Mesenchymal stem cell (in vitro differentiated cells and primary cell): ENCODE data around the gene SLC5A10.

ENCODE experiments used
- DNase-seq: peaks from one replicate; pipeline ENCODE4 v3.0.0-alpha.2; 2013
- H2AFZ ChIP-seq: one replicate; pipeline ENCODE4 v1.6.1; 2013; ENCODE audit warnings: low read depth, mild to moderate bottlenecking, control low read depth, inconsistent platforms, low read length, moderate library complexity
- H2AK5ac ChIP-seq: 2 replicates; pipeline ENCODE4 v1.6.1; 2013; ENCODE audit warnings: low read length, moderate library complexity, mild to moderate bottlenecking, inconsistent platforms; ENCODE audit not compliant: severe bottlenecking
- H2BK120ac ChIP-seq: one replicate; pipeline ENCODE4 v1.6.1; 2013; ENCODE audit warnings: low read depth, mild to moderate bottlenecking, inconsistent platforms, low read length, moderate library complexity
- H2BK12ac ChIP-seq, 2 experiments: one replicate each; pipeline ENCODE4 v1.6.1; 2013; ENCODE audit warnings: inconsistent platforms in 2 of 2, low read length in 2 of 2, mild to moderate bottlenecking in 2 of 2, moderate library complexity in 2 of 2, control low read depth in 1 of 2
- H2BK15ac ChIP-seq: one replicate; pipeline ENCODE4 v1.6.1; 2013; ENCODE audit warnings: mild to moderate bottlenecking, low read depth, inconsistent platforms; ENCODE audit not compliant: poor library complexity, severe bottlenecking
- H2BK5ac ChIP-seq: 2 replicates; pipeline ENCODE4 v1.6.1; 2013; ENCODE audit warnings: low read depth, mild to moderate bottlenecking, low read length, control low read depth, inconsistent platforms; ENCODE audit not compliant: poor library complexity, severe bottlenecking
- H3K14ac ChIP-seq, 2 experiments: one replicate each; pipeline ENCODE4 v1.6.1; 2013; ENCODE audit warnings: inconsistent platforms in 2 of 2, low read length in 2 of 2, control low read depth in 1 of 2, mild to moderate bottlenecking in 1 of 2, moderate library complexity in 1 of 2
- H3K18ac ChIP-seq, 2 experiments: one replicate each; pipeline ENCODE4 v1.6.1; 2013; ENCODE audit warnings: inconsistent platforms in 2 of 2, low read length in 2 of 2, control low read depth in 1 of 2, low read depth in 1 of 2, mild to moderate bottlenecking in 1 of 2
- H3K23ac ChIP-seq, 2 experiments: one replicate each; pipeline ENCODE4 v1.6.1; 2013; ENCODE audit warnings: inconsistent platforms in 2 of 2, low read length in 2 of 2, mild to moderate bottlenecking in 2 of 2, moderate library complexity in 2 of 2, control low read depth in 1 of 2
- H3K27ac ChIP-seq: 2 replicates; pipeline ENCODE4 v1.5.1; 2013; ENCODE audit warnings: mild to moderate bottlenecking, moderate library complexity, low read length, control low read depth, inconsistent platforms; ENCODE audit not compliant: poor library complexity, severe bottlenecking
- H3K27me3 ChIP-seq, 2 experiments: 2 replicates each; pipeline versions ENCODE4 v1.6.1 to v1.7.0; 2013; ENCODE audit warnings: low read length in 2 of 2, mild to moderate bottlenecking in 2 of 2, moderate library complexity in 2 of 2, control low read depth in 1 of 2, inconsistent platforms in 1 of 2; ENCODE audit not compliant: control insufficient read depth in 1 of 2, insufficient read depth in 1 of 2
- H3K36me3 ChIP-seq, 2 experiments: 2 replicates each; pipeline versions ENCODE4 v1.6.1 to v1.7.0; 2013; ENCODE audit warnings: low read length in 2 of 2, control low read depth in 1 of 2, inconsistent platforms in 1 of 2, low read depth in 1 of 2, mild to moderate bottlenecking in 1 of 2; ENCODE audit not compliant: insufficient read depth in 2 of 2, control insufficient read depth in 1 of 2
- H3K4ac ChIP-seq, 2 experiments: one replicate each; pipeline ENCODE4 v1.6.1; 2013; ENCODE audit warnings: inconsistent platforms in 2 of 2, low read length in 2 of 2, mild to moderate bottlenecking in 2 of 2, moderate library complexity in 2 of 2, control low read depth in 1 of 2, low read depth in 1 of 2
- H3K4me1 ChIP-seq: 2 replicates; pipeline ENCODE4 v1.6.1; 2013; ENCODE audit warnings: low read depth, low read length, control low read depth; ENCODE audit not compliant: control insufficient read depth, insufficient read depth
- H3K4me2 ChIP-seq: 2 replicates; pipeline ENCODE4 v1.6.1; 2013; ENCODE audit warnings: low read length, mild to moderate bottlenecking, inconsistent platforms; ENCODE audit not compliant: poor library complexity, severe bottlenecking
- H3K4me3 ChIP-seq, 2 experiments: 2 replicates each; pipeline versions ENCODE4 v1.5.1 to v1.7.0; 2013; ENCODE audit warnings: low read length in 2 of 2, mild to moderate bottlenecking in 2 of 2, control low read depth in 1 of 2, low read depth in 1 of 2; ENCODE audit not compliant: insufficient read depth in 1 of 2
- H3K79me1 ChIP-seq: replicated peaks from 2 replicates; pipeline ENCODE4 v1.6.1; 2013; ENCODE audit warnings: mild to moderate bottlenecking, control low read depth, low read length, inconsistent platforms; ENCODE audit not compliant: poor library complexity, severe bottlenecking
- H3K9ac ChIP-seq: 2 replicates; pipeline ENCODE4 v1.7.0; 2013; ENCODE audit warnings: mild to moderate bottlenecking, low read length, moderate library complexity
- H3K9me3 ChIP-seq: 2 replicates; pipeline ENCODE4 v1.7.0; 2013; ENCODE audit warnings: mild to moderate bottlenecking, low read length; ENCODE audit not compliant: control insufficient read depth
- H4K8ac ChIP-seq: one replicate; pipeline ENCODE4 v1.6.1; 2013; ENCODE audit warnings: inconsistent platforms, mild to moderate bottlenecking, low read length, moderate library complexity
- H4K91ac ChIP-seq: one replicate; pipeline ENCODE4 v1.6.1; 2013; ENCODE audit warnings: mild to moderate bottlenecking, low read length, inconsistent platforms
- WGBS: methylation state at CpG from one replicate; pipeline ENCODE4 v1.1.7; 2013; ENCODE audit warnings: mixed read lengths; 5-methylcytosine and 5-hydroxymethylcytosine counted together

Gene SLC5A10

GRCh38 chr17:19016881-19017280, 64.9 kb downstream of the SLC5A10 start:
- no peak overlapping the region for H2BK5ac ChIP-seq
- H3K14ac ChIP-seq = no peak overlapping the region
- H3K27me3 ChIP-seq = peaks cover 13 to 38% of the 10 kb centered on the region in 2 experiments
- H2BK15ac ChIP-seq = no peak overlapping the region
- no peak overlapping the region for H3K4me2 ChIP-seq
- no peak overlapping the region for H2BK12ac ChIP-seq
- DNase-seq = no peak
- H3K4me3 ChIP-seq = no peak overlapping the region
- no peak overlapping the region for H4K8ac ChIP-seq
- H3K9ac ChIP-seq = no peak overlapping the region
- H4K91ac ChIP-seq = no peak overlapping the region
- no peak overlapping the region for H2AFZ ChIP-seq
- no peaks in the 10 kb centered on the region for H3K79me1 ChIP-seq
- no peaks in the 10 kb centered on the region for H3K9me3 ChIP-seq
- no peak overlapping the region for H3K4ac ChIP-seq
- no peak overlapping the region for H2BK120ac ChIP-seq
- WGBS = 90% methylated on average over 7 of the region's 7 CpGs
- no peak overlapping the region for H3K27ac ChIP-seq
- H3K18ac ChIP-seq = no peak overlapping the region
- H3K4me1 ChIP-seq = peaks cover 5% of the 10 kb centered on the region
- no peaks in the 10 kb centered on the region for H3K36me3 ChIP-seq
- no peak overlapping the region for H3K23ac ChIP-seq
- no peak overlapping the region for H2AK5ac ChIP-seq

DNA sequence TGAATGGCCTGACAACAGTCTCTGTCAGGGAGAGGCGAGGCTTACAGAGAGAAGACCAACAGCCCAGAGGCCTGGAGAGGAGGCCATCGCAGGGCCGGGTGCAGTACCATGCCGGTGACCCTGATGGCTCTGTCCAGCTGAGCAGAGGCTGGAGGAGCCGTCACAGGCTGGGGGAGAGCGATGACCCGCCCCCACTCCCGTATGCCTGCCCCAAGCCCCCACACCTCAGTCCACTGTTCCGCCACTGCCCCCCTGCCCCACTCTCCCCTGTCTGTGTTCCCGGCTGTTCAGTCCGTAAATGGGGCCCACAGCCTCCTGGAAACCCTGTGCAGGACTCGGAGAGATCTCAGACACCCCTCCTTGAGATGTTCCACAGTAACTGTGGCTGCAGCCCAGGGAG, 65.4 kb downstream of the SLC5A10 start:
- Histone ChIP-seq H2BK15ac (no peak overlapping the region), H3K79me1 (no peaks in the 10 kb centered on the region), H3K4ac (no peak overlapping the region), H3K4me3 (no peak overlapping the region), H3K14ac (no peak overlapping the region), H2AFZ (no peak overlapping the region), H2BK120ac (no peak overlapping the region), H3K27ac (no peak overlapping the region), H2BK12ac (no peak overlapping the region), H4K91ac (no peak overlapping the region), H2BK5ac (no peak overlapping the region), H3K4me2 (no peak overlapping the region), H2AK5ac (no peak overlapping the region), H3K23ac (no peak overlapping the region), H3K9ac (no peak overlapping the region), H3K18ac (no peak overlapping the region), H3K4me1 (peaks cover 5% of the 10 kb centered on the region), H3K9me3 (no peaks in the 10 kb centered on the region), H4K8ac (no peak overlapping the region), H3K27me3 (peaks cover 13 to 38% of the 10 kb centered on the region in 2 experiments), H3K36me3 (no peaks in the 10 kb centered on the region)
- DNase-seq = no peak
- 85% methylated on average over 12 of the region's 12 CpGs for WGBS

- Histone ChIP-seq H2BK5ac (no peak overlapping the region), H3K18ac (no peak overlapping the region), H4K91ac (no peak overlapping the region), H2BK120ac (no peak overlapping the region), H3K14ac (no peak overlapping the region), H2BK12ac (no peak overlapping the region), H3K9me3 (no peaks in the 10 kb centered on the region), H3K79me1 (no peaks in the 10 kb centered on the region), H3K4ac (no peak overlapping the region), H3K23ac (no peak overlapping the region), H3K4me3 (peak overlapping the region in 1 of 2 experiments; percentile 21), H2BK15ac (no peak overlapping the region), H3K4me1 (peaks cover 5% of the 10 kb centered on the region), H2AK5ac (no peak overlapping the region), H3K27ac (no peak overlapping the region), H3K4me2 (no peak overlapping the region), H3K27me3 (peaks cover 13 to 35% of the 10 kb centered on the region in 2 experiments), H3K36me3 (no peaks in the 10 kb centered on the region), H4K8ac (no peak overlapping the region), H2AFZ (no peak overlapping the region), H3K9ac (no peak overlapping the region)
- 91% methylated on average over 8 of the region's 16 CpGs for WGBS
- no peak for DNase-seq
Measured at GRCh38 chr17:19017804-19018599, 66.0 kb downstream of the SLC5A10 start.

GRCh38 chr17:19018600-19018950, 66.6 kb downstream of the SLC5A10 start:
- no peak overlapping the region for H2AK5ac ChIP-seq
- peaks cover 5% of the 10 kb centered on the region for H3K4me1 ChIP-seq
- no peak overlapping the region for H2BK15ac ChIP-seq
- 95% methylated on average over 6 of the region's 6 CpGs for WGBS
- H3K18ac ChIP-seq = no peak overlapping the region
- H3K4me3 ChIP-seq = no peak overlapping the region
- H2AFZ ChIP-seq = no peak overlapping the region
- H3K27me3 ChIP-seq = peaks cover 13 to 35% of the 10 kb centered on the region in 2 experiments
- H3K14ac ChIP-seq = no peak overlapping the region
- H2BK120ac ChIP-seq = no peak overlapping the region
- no peak overlapping the region for H3K23ac ChIP-seq
- H3K9me3 ChIP-seq = no peaks in the 10 kb centered on the region
- H3K79me1 ChIP-seq = no peaks in the 10 kb centered on the region
- H4K8ac ChIP-seq = no peak overlapping the region
- no peak overlapping the region for H2BK5ac ChIP-seq
- no peak overlapping the region for H3K4me2 ChIP-seq
- H4K91ac ChIP-seq = peak overlapping the region; percentile 11
- H3K9ac ChIP-seq = no peak overlapping the region
- H3K27ac ChIP-seq = no peak overlapping the region
- DNase-seq = no peak
- no peak overlapping the region for H3K4ac ChIP-seq
- H2BK12ac ChIP-seq = no peak overlapping the region
- no peaks in the 10 kb centered on the region for H3K36me3 ChIP-seq
